DND-41 (cell line): Measurements from ENCODE around the gene CEP120.

Source experiments
- ATAC-seq: fragments of 200-7000 bp; cut with Tn5 transposase; 3 replicates; pipeline ENCODE4 v1.9.1; 2021; ENCODE audit warnings: low read depth; ENCODE audit not compliant: insufficient read depth
- DNase-seq: peaks from one replicate; pipeline ENCODE4 v3.0.0-alpha.2; 2020
- H2AFZ ChIP-seq: 2 replicates; pipeline ENCODE4 v1.6.0; 2012; ENCODE audit warnings: low read depth, low read length
- H3K27ac ChIP-seq: 2 replicates; pipeline ENCODE4 v1.5.1; 2012; ENCODE audit warnings: low read length, inconsistent platforms
- H3K27me3 ChIP-seq: fragments of 200-600 bp; sonication (generic); 2 replicates; pipeline ENCODE4 v1.6.0; 2012; ENCODE audit warnings: low read length, mild to moderate bottlenecking, inconsistent platforms; ENCODE audit not compliant: insufficient read depth, poor library complexity
- H3K36me3 ChIP-seq: 2 replicates; pipeline ENCODE4 v1.5.1; 2012; ENCODE audit warnings: low read length, inconsistent platforms; ENCODE audit not compliant: insufficient read depth
- H3K4me1 ChIP-seq: 2 replicates; pipeline ENCODE4 v1.5.1; 2012; ENCODE audit warnings: mild to moderate bottlenecking, low read length; ENCODE audit not compliant: insufficient read depth
- H3K4me2 ChIP-seq: 2 replicates; pipeline ENCODE4 v1.6.0; 2012; ENCODE audit warnings: mild to moderate bottlenecking, moderate library complexity, low read length, inconsistent platforms; ENCODE audit not compliant: insufficient read depth
- H3K4me3 ChIP-seq, 2 experiments: fragments of 200-600 bp in 1 of 2; shearing (Covaris generic) in 1 of 2; 2 replicates each; pipeline ENCODE4 v1.5.1; 2012 to 2016; ENCODE audit warnings: inconsistent platforms in 2 of 2, low read length in 2 of 2, mild to moderate bottlenecking in 2 of 2, low read depth in 1 of 2, moderate library complexity in 1 of 2
- H3K79me2 ChIP-seq: 2 replicates; pipeline ENCODE4 v1.6.0; 2012; ENCODE audit warnings: low read length, inconsistent platforms; ENCODE audit not compliant: insufficient read depth
- H3K9ac ChIP-seq: 2 replicates; pipeline ENCODE4 v1.6.0; 2012; ENCODE audit warnings: low read depth, mild to moderate bottlenecking, inconsistent platforms, low read length, moderate library complexity
- H3K9me3 ChIP-seq: 2 replicates; pipeline ENCODE4 v1.5.1; 2012; ENCODE audit warnings: low read length, moderate library complexity, mild to moderate bottlenecking, inconsistent platforms; ENCODE audit not compliant: insufficient read depth, severe bottlenecking
- H4K20me1 ChIP-seq: 2 replicates; pipeline ENCODE4 v1.6.0; 2012; ENCODE audit warnings: low read length; ENCODE audit not compliant: insufficient read depth
- CTCF ChIP-seq: IDR thresholded peaks from 2 replicates; pipeline ENCODE4 v1.5.1; 2012; ENCODE audit warnings: borderline replicate concordance, low read length, moderate library complexity, mild to moderate bottlenecking; ENCODE audit not compliant: poor library complexity, severe bottlenecking; ENCODE audit errors: extremely low read depth
- EZH2 ChIP-seq: IDR thresholded peaks from 3 replicates; pipeline ENCODE4 v1.6.1; 2012; ENCODE audit warnings: borderline replicate concordance, low read depth, mild to moderate bottlenecking, moderate library complexity, low read length, inconsistent platforms; ENCODE audit not compliant: severe bottlenecking

Gene CEP120

GRCh38 chr5:123365156-123365555 is 58.0 kb downstream of the CEP120 start:
- DNase-seq (no peak), ATAC-seq (no peak)
- H3K27me3 ChIP-seq, result no peaks in the 10 kb centered on the region
- H3K4me1 ChIP-seq, result no peaks in the 10 kb centered on the region
- H3K36me3 ChIP-seq, result peaks cover 72% of the 10 kb centered on the region
- H4K20me1 ChIP-seq, result no peaks in the 10 kb centered on the region
- no peak overlapping the region for H3K27ac ChIP-seq
- H3K4me2 ChIP-seq, result no peak overlapping the region
- no peaks in the 10 kb centered on the region for H3K9me3 ChIP-seq
- no peak overlapping the region for H3K9ac ChIP-seq
- H3K4me3 ChIP-seq, result no peak overlapping the region
- no peaks in the 10 kb centered on the region for H3K79me2 ChIP-seq
- no peak overlapping the region for H2AFZ ChIP-seq
- TF ChIP-seq EZH2 (no peak), CTCF (no peak)

- Histone ChIP-seq H3K27ac (no peak overlapping the region), H3K27me3 (no peaks in the 10 kb centered on the region)
Observed at GRCh38 chr5:123364441-123365155, 58.6 kb downstream of the CEP120 start.

GRCh38 chr5:123360910-123361309 is 62.3 kb downstream of the CEP120 start:
- Histone ChIP-seq H3K27me3 (no peaks in the 10 kb centered on the region), H3K79me2 (no peaks in the 10 kb centered on the region), H3K36me3 (peaks cover 79% of the 10 kb centered on the region), H3K4me2 (no peak overlapping the region), H3K9ac (no peak overlapping the region), H3K27ac (no peak overlapping the region), H3K9me3 (peaks cover 6% of the 10 kb centered on the region), H2AFZ (no peak overlapping the region), H4K20me1 (no peaks in the 10 kb centered on the region), H3K4me3 (no peak overlapping the region), H3K4me1 (no peaks in the 10 kb centered on the region)
- no peak for DNase-seq
- TF ChIP-seq EZH2 (no peak), CTCF (no peak)
- no peak for ATAC-seq

More at GRCh38 chr5:123364441-123365155, 58.6 kb downstream of the CEP120 start:
- DNase-seq (no peak), ATAC-seq (no peak)
- Histone ChIP-seq H4K20me1 (no peaks in the 10 kb centered on the region), H3K4me2 (no peak overlapping the region), H3K4me1 (no peaks in the 10 kb centered on the region), H3K36me3 (peaks cover 70% of the 10 kb centered on the region), H3K79me2 (no peaks in the 10 kb centered on the region), H3K9ac (no peak overlapping the region), H3K4me3 (no peak overlapping the region), H3K9me3 (no peaks in the 10 kb centered on the region), H2AFZ (no peak overlapping the region)
- TF ChIP-seq EZH2 (no peak), CTCF (no peak)
